GM12865 (cell line): ENCODE measurements around the gene LARP4B.

ENCODE experiments used
- DNase-seq: peaks from one replicate; pipeline ENCODE4 v3.0.0; 2010; ENCODE audit warnings: low read depth
- H3K4me3 ChIP-seq: 2 replicates; pipeline ENCODE4 v1.5.1; 2011; ENCODE audit warnings: mild to moderate bottlenecking, low read depth, low read length, control low read depth
- TF ChIP-seq, protein P1 (sequence below): IDR thresholded peaks from 2 replicates; pipeline ENCODE4 v1.5.1; 2011; ENCODE audit warnings: low read length, control low read depth, low read depth, inconsistent platforms; ENCODE audit not compliant: insufficient read depth; ENCODE audit errors: missing control alignments

Gene LARP4B

DNA sequence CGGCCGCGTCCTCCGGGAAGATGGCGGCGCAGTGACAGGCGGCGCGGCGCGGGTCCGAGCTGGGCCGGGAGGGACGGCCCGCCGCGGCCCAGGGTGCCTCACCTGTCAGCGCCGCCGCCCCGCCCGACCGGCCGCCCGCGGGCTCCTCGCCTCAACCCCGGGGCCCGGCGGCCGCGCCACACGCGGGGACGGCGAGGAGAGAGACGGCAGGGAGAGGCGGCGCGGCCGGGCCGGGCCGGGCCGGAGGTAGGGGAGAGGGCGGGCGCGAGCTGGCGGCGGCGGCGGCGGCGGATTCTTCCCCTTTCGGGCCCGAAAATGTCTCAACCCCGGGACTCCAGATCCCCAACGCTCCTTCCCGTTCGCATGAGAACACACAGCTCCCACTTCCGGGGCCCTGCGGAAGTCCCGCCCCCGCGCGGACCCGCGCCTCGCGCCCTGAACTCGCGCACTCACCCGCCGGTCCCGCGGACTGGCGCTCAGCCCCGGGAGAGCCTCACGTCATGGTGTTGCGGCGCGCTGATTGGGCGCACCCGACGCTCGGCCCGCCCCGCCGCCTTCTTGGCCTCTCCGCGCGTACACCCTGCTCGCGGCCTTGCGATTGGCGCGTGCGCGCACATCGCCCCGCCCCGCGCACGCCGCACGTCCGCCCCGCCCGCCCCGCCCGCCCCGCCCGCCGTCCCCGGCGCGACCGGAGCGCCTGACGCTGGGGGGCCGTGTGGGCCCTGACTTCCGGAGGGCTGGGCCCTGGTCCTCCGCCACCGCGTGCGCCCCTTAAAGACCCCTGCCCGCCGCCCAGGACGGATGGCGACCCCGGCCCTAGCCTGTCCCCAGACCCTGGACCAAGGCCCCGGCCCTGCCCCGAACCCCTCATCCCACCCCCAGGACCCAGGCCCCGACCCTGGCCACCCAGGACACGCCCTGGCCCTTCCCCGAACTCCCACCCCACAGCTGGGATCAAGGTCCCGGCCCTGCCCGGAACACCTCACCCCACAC is at the start of gene LARP4B:
LARP4B (minus strand) TSS at position 380 of the 993 bp plus-strand sequence. CDS start 45,984 bp downstream, outside the sequence.
- TF ChIP-seq, protein P1, sequence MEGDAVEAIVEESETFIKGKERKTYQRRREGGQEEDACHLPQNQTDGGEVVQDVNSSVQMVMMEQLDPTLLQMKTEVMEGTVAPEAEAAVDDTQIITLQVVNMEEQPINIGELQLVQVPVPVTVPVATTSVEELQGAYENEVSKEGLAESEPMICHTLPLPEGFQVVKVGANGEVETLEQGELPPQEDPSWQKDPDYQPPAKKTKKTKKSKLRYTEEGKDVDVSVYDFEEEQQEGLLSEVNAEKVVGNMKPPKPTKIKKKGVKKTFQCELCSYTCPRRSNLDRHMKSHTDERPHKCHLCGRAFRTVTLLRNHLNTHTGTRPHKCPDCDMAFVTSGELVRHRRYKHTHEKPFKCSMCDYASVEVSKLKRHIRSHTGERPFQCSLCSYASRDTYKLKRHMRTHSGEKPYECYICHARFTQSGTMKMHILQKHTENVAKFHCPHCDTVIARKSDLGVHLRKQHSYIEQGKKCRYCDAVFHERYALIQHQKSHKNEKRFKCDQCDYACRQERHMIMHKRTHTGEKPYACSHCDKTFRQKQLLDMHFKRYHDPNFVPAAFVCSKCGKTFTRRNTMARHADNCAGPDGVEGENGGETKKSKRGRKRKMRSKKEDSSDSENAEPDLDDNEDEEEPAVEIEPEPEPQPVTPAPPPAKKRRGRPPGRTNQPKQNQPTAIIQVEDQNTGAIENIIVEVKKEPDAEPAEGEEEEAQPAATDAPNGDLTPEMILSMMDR = no peak
- peak; percentile 99 for DNase-seq
- H3K4me3 ChIP-seq = peak within 1 kb of the TSS; percentile 95

DNA sequence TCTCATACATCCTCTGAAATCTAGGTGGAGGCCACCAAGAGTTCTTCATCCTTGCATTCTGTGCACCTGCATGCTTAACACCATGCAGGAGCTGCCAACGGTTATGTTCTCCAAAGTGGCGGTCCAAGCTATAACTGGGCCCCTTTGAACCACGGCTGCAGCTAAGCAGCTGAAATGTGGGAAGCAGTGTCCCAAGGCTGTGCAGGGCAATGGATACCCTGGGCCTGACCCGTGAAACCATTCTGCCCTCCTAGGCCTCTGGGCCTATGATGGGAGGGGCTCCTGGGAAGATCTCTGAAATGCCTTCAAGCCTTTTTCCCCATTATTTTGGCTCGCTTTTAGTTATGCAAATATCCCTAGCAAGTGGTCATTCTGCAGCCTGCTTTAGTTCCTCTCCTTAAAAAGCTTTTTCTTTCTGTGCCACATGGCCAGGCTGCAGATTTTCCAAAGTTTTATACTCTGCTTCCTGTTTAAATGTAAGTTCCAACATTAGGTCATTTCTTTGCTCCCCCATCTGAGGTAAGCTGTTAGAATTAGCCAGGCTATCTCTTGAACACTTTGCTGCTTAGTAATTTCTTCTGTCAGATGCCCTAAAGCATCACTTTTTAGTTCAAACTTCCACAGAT is 49.1 kb upstream of the LARP4B start:
- H3K4me3 ChIP-seq = no peak overlapping the region
- no peak for DNase-seq
- TF ChIP-seq, protein P1 = no peak

DNA sequence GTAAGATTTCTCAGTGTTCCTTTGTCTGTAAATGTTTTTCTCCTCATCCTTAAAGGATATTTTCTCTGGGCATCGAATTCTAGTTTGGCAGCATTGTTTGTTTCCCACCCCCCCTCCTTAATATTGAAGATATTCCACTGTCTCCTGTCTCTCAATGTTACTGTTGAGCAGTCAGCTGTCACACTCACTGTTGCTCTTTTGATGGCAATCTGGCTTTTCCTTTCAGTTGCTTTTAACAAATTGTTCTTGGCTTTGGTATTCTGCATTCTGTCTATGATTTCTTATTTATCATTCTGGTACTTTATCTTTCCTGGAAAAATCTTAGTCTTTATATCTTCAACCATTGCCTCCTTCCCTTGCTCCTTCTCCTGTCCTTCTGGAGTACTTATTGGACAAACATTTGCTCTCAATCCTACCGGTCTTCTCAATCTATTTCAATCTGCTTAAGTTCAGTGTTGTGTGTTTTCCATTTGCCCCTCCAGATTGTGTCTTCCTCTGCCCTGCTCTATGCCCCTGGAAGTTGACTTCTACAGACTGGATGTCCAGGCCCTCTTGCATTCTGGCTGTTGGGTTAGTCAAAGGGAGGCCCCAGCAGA is 47.4 kb upstream of the LARP4B start:
- H3K4me3 ChIP-seq = no peak overlapping the region
- no peak for DNase-seq
- TF ChIP-seq, protein P1 = no peak

DNA sequence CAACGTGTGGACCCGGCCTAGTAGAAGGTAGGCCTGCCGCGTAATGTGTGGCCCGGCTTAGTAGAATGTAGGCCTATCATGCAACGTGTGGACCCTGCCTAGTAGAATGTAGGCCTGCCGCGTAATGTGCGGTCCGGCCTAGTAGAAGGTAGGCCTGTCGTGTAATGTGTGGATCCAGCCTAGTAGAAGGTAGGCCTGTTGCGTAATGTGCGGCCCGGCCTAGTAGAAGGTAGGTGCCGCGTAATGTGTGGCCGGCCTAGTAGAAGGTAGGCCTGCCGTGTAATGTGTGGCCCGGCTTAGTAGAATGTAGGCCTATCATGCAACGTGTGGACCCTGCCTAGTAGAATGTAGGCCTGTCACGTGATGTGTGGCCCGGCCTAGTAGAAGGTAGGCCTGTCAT is 44.8 kb upstream of the LARP4B start:
- DNase-seq = no peak
- TF ChIP-seq, protein P1 = no peak

DNA sequence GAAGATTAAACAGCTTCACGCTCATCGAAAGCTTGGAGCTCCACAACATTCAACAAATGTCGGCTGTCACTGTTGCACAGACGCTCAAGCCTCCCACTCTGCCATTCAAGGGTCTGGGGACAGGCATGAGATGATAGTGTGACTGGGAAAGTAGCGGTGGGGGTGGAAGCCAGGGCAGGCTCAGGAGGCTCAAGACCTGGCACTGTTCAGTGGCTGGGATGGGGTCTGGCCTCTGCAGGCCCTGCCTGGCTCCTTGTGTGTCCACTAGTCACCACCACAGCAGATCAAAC is 43.2 kb upstream of the LARP4B start:
- no peak overlapping the region for H3K4me3 ChIP-seq
- DNase-seq = no peak
- TF ChIP-seq, protein P1 = no peak

More for the DNA sequence above, 44.8 kb upstream of the LARP4B start:
- no peak overlapping the region for H3K4me3 ChIP-seq

DNA sequence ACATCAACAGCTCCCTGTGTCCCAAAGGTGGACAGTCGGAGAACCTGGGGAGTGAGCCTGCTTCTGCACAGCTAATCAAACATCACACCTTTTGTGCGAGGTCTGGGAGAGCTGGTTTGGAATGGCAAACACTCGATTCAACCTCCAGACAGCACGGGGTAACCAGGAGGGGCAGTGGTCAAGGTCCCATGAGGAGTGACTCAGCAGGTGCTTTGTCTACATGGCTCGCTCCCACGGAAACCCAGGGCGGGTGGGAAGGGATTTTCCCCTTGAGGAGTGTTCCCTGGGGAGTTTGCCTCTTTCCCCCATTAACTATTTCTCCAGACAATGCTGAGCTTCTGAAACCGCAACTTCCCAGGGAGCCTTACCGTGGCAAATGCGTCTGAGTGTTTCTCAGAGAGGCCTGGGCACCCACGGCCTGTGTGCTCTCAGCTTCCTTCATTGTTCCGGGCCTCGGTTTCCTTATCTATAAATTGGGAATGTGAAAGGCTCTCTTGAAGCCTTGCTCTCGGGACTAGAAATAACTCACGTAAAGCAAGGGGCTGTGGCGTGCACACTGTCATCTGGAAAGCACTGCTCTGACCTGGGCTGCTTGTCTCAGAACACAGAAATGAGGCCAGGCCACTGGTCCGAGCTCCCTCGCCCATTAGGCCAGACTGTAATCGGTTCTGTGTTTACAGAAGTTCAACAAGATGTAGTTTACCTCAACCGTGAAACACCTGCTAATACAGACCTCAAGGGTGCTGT is 42.7 kb upstream of the LARP4B start:
- TF ChIP-seq, protein P1 = no peak
- H3K4me3 ChIP-seq = no peak overlapping the region
- DNase-seq = peak; percentile 63
